Liver (tissue), 9 donors: ENCODE measurements around the gene CALY. TPM values are rescaled to one million over a fixed set of nuclear protein-coding genes. Genes with fewer than 3 reads are reported as not detected.
A peak's percentile ranks its signal among the peaks of the same experiment; 100 is the strongest.

Source experiments
- DNase-seq: peaks from one replicate; pipeline ENCODE4 v3.0.0-alpha.2; 2017; ENCODE audit warnings: low spot score
- H3K27ac ChIP-seq, 2 donors: one replicate each; pipeline ENCODE4 v1.7.0; 2013; ENCODE audit warnings: inconsistent platforms in 2 of 2, low read length in 2 of 2, control low read depth in 1 of 2, low read depth in 1 of 2, mild to moderate bottlenecking in 1 of 2
- H3K27me3 ChIP-seq, 4 donors: one replicate each; pipeline versions ENCODE4 v1.6.1 to v1.7.0; 2013; ENCODE audit warnings: low read length in 3 of 4, inconsistent platforms in 1 of 4, mild to moderate bottlenecking in 1 of 4, moderate library complexity in 1 of 4; ENCODE audit not compliant: control insufficient read depth in 4 of 4, insufficient read depth in 4 of 4
- H3K36me3 ChIP-seq, 4 donors: one replicate each; pipeline versions ENCODE4 v1.6.1 to v1.7.0; 2013; ENCODE audit warnings: low read length in 3 of 4, mild to moderate bottlenecking in 3 of 4, low read depth in 1 of 4, moderate library complexity in 1 of 4; ENCODE audit not compliant: control insufficient read depth in 4 of 4, insufficient read depth in 3 of 4
- H3K4me1 ChIP-seq, 4 donors: one replicate each; pipeline versions ENCODE4 v1.6.1 to v1.7.0; 2013; ENCODE audit warnings: low read length in 3 of 4, mild to moderate bottlenecking in 3 of 4, moderate library complexity in 1 of 4; ENCODE audit not compliant: control insufficient read depth in 4 of 4, insufficient read depth in 4 of 4
- H3K4me3 ChIP-seq, 3 donors: one replicate each; pipeline versions ENCODE4 v1.6.1 to v1.7.0; 2013; ENCODE audit warnings: low read length in 3 of 3, control low read depth in 1 of 3, low read depth in 1 of 3, mild to moderate bottlenecking in 1 of 3
- H3K9ac ChIP-seq, 2 donors: one replicate each; pipeline ENCODE4 v1.7.0; 2013; ENCODE audit warnings: low read length in 2 of 2, mild to moderate bottlenecking in 2 of 2, moderate library complexity in 2 of 2, control low read depth in 1 of 2, low read depth in 1 of 2
- H3K9me3 ChIP-seq, 4 donors: one replicate each; pipeline versions ENCODE4 v1.6.1 to v1.7.0; 2013; ENCODE audit warnings: low read length in 3 of 4; ENCODE audit not compliant: control insufficient read depth in 4 of 4
- FOXA1 ChIP-seq: IDR thresholded peaks from 2 replicates; pipeline ENCODE4 v1.6.1; 2016; ENCODE audit warnings: antibody characterized with exemption
- FOXA2 ChIP-seq: IDR thresholded peaks from 2 replicates; pipeline ENCODE4 v1.6.1; 2016; ENCODE audit warnings: antibody characterized with exemption
- GABPA ChIP-seq, 2 donors: IDR thresholded peaks in 1 of 2; conservative IDR thresholded peaks in 1 of 2; 2 replicates each; pipeline ENCODE4 v1.6.1; 2016; ENCODE audit warnings: antibody characterized with exemption in 2 of 2, mild to moderate bottlenecking in 1 of 2, moderate library complexity in 1 of 2
- HNF4A ChIP-seq, 2 donors: conservative IDR thresholded peaks; 2 replicates each; pipeline ENCODE4 v1.6.1; 2016; ENCODE audit warnings: antibody characterized with exemption in 2 of 2, mild to moderate bottlenecking in 2 of 2
- JUND ChIP-seq, 2 donors: IDR thresholded peaks; 2 replicates each; pipeline ENCODE4 v1.6.1; 2016; ENCODE audit warnings: antibody characterized with exemption in 2 of 2
- NR2F2 ChIP-seq: IDR thresholded peaks from 2 replicates; pipeline ENCODE4 v1.6.1; 2016; ENCODE audit warnings: antibody characterized with exemption
- RAD21 ChIP-seq, 2 donors: IDR thresholded peaks; 2 replicates each; pipeline ENCODE4 v1.6.1; 2016; ENCODE audit warnings: antibody characterized with exemption in 2 of 2, mild to moderate bottlenecking in 2 of 2
- RXRA ChIP-seq, 2 donors: IDR thresholded peaks; 2 replicates each; pipeline ENCODE4 v1.6.1; 2017 to 2018; ENCODE audit warnings: antibody characterized with exemption in 2 of 2, mild to moderate bottlenecking in 1 of 2
- SP1 ChIP-seq: IDR thresholded peaks from 2 replicates; pipeline ENCODE4 v1.6.1; 2018; ENCODE audit warnings: antibody characterized with exemption, mild to moderate bottlenecking
- TAF1 ChIP-seq: conservative IDR thresholded peaks from 2 replicates; pipeline ENCODE4 v1.6.1; 2016; ENCODE audit warnings: antibody characterized with exemption, mild to moderate bottlenecking
- YY1 ChIP-seq: IDR thresholded peaks from 2 replicates; pipeline ENCODE4 v1.6.1; 2016; ENCODE audit warnings: antibody characterized with exemption, mild to moderate bottlenecking
- WGBS: extraction: QIAGEN DNeasy Blood & Tissue Kit; methylation state at CpG from one replicate; pipeline ENCODE4 v1.1.7; 2013; 5-methylcytosine and 5-hydroxymethylcytosine counted together
- polyA plus RNA-seq, 2 donors: library from polyadenylated mRNA; stranded (reverse) in 1 of 2; unstranded in 1 of 2; fragments of 200-250 nt in 1 of 2; fragments of >200 nt in 1 of 2; fragmentation: Nextera tagmentation in 1 of 2; extraction: Ambion mirVana in 1 of 2; gene quantifications; one replicate each; pipeline versions ENCODE4 v1.2.1 to v1.2.3, GENCODE V29; 2013 to 2015
- total RNA-seq, 2 donors: library from RNA; depleted of rRNA; stranded (reverse); fragments of >200 nt; gene quantifications; one replicate each; pipeline ENCODE4 v1.2.3, GENCODE V29; 2014
- TF ChIP-seq, protein P1 (sequence below): fragments of 150-350 bp; IDR thresholded peaks from 2 replicates; pipeline ENCODE4 v1.5.1; 2017; ENCODE audit warnings: improper control_type of control experiment, low read depth, low read length; ENCODE audit not compliant: missing input control
- TF ChIP-seq, protein P2 (sequence below): IDR thresholded peaks from 2 replicates; pipeline ENCODE4 v1.6.1; 2016; ENCODE audit warnings: antibody characterized with exemption
- TF ChIP-seq, protein P3 (sequence below): IDR thresholded peaks from 2 replicates; pipeline ENCODE4 v1.6.1; 2016; ENCODE audit warnings: antibody characterized with exemption
- TF ChIP-seq, protein P4 (sequence below): IDR thresholded peaks from 2 replicates; pipeline ENCODE4 v1.6.1; 2016; ENCODE audit warnings: antibody characterized with exemption
- donor health status: healthy.
- donor health status: healthy.
- donor health status: healthy.
- donor health status: healthy.
- donor health status: healthy.

CALY gene
- total and polyA plus RNA-seq, 4 donors: 0.07 TPM; not detected in 3

DNA sequence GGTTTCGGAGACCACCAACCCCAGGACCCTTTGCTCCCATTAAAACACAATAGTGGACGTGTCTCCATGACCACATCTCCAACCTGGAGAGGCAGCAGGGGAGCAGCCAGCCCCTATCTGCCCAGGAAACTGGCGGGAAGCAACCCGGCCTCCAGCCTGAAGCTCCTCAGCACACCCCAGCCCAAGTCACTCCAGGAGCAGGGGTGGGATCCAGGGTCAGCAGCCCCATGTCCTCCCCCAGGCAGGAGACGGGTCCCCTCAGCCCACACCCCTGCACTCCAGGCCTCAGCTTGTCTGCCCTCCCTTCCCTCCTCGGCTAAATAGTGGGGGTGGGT is 60.6 kb downstream of the CALY start:
- Histone ChIP-seq H3K9ac (peak overlapping the region in 1 of 2 donors; percentile 53), H3K36me3 (peaks cover 0 to 15% (median 3%) of the 10 kb centered on the region in 4 donors), H3K27ac (peak overlapping the region; percentile 35 to 54), H3K4me3 (peak overlapping the region in 1 of 3 donors; percentile 16), H3K27me3 (no peaks in the 10 kb centered on the region), H3K9me3 (no peaks in the 10 kb centered on the region), H3K4me1 (peaks cover 12 to 36% (median 27%) of the 10 kb centered on the region in 4 donors)
- no peak for TF ChIP-seq RXRA (IDR thresholded peaks at IDR 0.05)
- TF ChIP-seq TAF1: no peak
- TF ChIP-seq FOXA1: no peak
- no peak for TF ChIP-seq NR2F2
- TF ChIP-seq, protein P1, sequence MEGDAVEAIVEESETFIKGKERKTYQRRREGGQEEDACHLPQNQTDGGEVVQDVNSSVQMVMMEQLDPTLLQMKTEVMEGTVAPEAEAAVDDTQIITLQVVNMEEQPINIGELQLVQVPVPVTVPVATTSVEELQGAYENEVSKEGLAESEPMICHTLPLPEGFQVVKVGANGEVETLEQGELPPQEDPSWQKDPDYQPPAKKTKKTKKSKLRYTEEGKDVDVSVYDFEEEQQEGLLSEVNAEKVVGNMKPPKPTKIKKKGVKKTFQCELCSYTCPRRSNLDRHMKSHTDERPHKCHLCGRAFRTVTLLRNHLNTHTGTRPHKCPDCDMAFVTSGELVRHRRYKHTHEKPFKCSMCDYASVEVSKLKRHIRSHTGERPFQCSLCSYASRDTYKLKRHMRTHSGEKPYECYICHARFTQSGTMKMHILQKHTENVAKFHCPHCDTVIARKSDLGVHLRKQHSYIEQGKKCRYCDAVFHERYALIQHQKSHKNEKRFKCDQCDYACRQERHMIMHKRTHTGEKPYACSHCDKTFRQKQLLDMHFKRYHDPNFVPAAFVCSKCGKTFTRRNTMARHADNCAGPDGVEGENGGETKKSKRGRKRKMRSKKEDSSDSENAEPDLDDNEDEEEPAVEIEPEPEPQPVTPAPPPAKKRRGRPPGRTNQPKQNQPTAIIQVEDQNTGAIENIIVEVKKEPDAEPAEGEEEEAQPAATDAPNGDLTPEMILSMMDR: no peak
- TF ChIP-seq, protein P2, sequence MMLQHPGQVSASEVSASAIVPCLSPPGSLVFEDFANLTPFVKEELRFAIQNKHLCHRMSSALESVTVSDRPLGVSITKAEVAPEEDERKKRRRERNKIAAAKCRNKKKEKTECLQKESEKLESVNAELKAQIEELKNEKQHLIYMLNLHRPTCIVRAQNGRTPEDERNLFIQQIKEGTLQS: no peak
- no peak for TF ChIP-seq HNF4A (conservative IDR thresholded peaks at IDR 0.05)
- TF ChIP-seq SP1: no peak
- TF ChIP-seq, protein P3, sequence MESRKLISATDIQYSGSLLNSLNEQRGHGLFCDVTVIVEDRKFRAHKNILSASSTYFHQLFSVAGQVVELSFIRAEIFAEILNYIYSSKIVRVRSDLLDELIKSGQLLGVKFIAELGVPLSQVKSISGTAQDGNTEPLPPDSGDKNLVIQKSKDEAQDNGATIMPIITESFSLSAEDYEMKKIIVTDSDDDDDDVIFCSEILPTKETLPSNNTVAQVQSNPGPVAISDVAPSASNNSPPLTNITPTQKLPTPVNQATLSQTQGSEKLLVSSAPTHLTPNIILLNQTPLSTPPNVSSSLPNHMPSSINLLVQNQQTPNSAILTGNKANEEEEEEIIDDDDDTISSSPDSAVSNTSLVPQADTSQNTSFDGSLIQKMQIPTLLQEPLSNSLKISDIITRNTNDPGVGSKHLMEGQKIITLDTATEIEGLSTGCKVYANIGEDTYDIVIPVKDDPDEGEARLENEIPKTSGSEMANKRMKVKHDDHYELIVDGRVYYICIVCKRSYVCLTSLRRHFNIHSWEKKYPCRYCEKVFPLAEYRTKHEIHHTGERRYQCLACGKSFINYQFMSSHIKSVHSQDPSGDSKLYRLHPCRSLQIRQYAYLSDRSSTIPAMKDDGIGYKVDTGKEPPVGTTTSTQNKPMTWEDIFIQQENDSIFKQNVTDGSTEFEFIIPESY: no peak
- no peak for TF ChIP-seq RAD21 (IDR thresholded peaks at IDR 0.05)
- no peak for TF ChIP-seq GABPA (IDR thresholded peaks at IDR 0.05 in 1 of 2, conservative IDR thresholded peaks at IDR 0.05 in 1 of 2)
- no peak for TF ChIP-seq FOXA2
- TF ChIP-seq YY1: no peak
- DNase-seq: no peak
- WGBS: 62% methylated on average over 6 of the region's 6 CpGs

DNA sequence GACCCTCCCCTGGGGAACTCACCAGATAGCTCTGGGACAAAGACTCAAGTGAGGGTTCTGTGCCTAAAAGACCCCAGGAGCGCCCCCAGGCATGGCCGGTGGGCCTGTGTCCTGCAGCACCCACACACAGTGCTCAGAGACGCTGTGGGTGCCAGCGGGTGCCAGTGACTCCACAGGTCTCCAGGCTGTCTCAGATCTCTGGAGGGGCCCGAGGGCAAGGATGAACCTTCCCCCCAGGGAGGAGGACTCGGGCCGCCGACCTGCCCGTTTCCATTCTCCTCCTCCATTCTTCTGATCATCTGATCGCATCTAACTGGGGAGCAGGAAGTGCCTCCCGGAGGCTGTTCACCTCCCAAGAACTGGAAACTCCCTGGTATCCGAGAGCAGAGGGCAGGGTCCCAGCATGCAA is 61.0 kb downstream of the CALY start:
- WGBS: 54% methylated on average over 12 of the region's 12 CpGs
- Histone ChIP-seq H3K9me3 (no peaks in the 10 kb centered on the region), H3K9ac (peak overlapping the region in 1 of 2 donors; percentile 53), H3K27ac (peak overlapping the region; percentile 23 to 50), H3K4me3 (no peak overlapping the region), H3K27me3 (no peaks in the 10 kb centered on the region), H3K4me1 (peaks cover 12 to 36% (median 27%) of the 10 kb centered on the region in 4 donors), H3K36me3 (peaks cover 0 to 19% (median 6%) of the 10 kb centered on the region in 4 donors)
- no peak for DNase-seq
- TF ChIP-seq SP1 (no peak), RXRA (IDR thresholded peaks at IDR 0.05) (no peak), FOXA2 (no peak), HNF4A (conservative IDR thresholded peaks at IDR 0.05) (no peak), JUND (IDR thresholded peaks at IDR 0.05) (no peak), NR2F2 (no peak), YY1 (no peak)
- TF ChIP-seq, protein P1: no peak
- TF ChIP-seq, protein P3: no peak
- TF ChIP-seq, protein P4, sequence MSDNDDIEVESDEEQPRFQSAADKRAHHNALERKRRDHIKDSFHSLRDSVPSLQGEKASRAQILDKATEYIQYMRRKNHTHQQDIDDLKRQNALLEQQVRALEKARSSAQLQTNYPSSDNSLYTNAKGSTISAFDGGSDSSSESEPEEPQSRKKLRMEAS: no peak
